ENCODE measurements around the gene EVX1. TPM values are rescaled to one million over a fixed set of nuclear protein-coding genes. Genes with fewer than 3 reads are reported as not detected.

EVX1 gene
- total RNA-seq, result not detected

DNA sequence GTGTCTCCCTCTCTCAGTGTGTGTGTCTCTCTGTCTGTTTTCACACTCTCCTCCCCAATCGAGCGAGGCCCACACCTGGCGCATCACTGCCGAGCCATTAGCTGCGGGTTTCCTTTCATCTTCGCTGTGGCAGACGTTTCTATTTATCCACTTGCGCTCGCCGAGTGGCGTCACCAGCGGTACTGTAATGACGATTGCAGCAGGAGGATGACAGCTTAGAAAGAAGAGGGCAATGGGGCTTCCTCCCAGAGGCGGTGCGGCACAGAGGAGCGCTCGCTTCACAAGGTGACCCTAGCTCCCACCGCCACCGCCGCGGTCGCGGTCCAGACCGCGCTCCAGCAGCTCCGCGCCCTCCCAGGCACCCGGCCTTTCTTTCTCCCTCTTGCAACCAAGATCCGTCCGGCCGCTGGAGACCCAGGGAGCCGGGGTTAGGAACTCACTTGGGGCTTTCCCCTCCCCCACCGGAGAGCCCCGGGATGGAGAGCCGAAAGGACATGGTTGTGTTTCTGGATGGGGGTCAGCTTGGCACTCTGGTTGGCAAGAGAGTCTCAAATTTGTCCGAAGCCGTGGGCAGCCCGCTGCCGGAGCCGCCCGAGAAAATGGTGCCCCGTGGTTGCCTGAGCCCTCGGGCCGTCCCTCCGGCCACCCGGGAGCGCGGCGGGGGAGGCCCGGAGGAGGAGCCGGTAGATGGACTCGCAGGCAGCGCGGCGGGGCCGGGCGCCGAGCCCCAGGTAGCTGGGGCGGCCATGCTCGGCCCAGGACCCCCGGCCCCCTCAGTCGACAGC lies at the start of gene EVX1:
Gene EVX1 (plus strand): TSS at position 248 of the 785 bp plus-strand sequence. CDS start 229 bp downstream, at position 477.
- Mint-ChIP-seq H3K4me3 (peak within 1 kb of the TSS; percentile 41), H3K27me3 (peaks cover 64% of the 10 kb centered on the region), H3K9me3 (no peaks in the 10 kb centered on the region), H3K4me1 (peaks cover 5% of the 10 kb centered on the region), H3K27ac (no peak within 1 kb of the TSS), H3K36me3 (ENCODE audit: low read depth) (no peaks in the 10 kb centered on the region)
- ATAC-seq (replicated peaks), result peak; percentile 35

DNA sequence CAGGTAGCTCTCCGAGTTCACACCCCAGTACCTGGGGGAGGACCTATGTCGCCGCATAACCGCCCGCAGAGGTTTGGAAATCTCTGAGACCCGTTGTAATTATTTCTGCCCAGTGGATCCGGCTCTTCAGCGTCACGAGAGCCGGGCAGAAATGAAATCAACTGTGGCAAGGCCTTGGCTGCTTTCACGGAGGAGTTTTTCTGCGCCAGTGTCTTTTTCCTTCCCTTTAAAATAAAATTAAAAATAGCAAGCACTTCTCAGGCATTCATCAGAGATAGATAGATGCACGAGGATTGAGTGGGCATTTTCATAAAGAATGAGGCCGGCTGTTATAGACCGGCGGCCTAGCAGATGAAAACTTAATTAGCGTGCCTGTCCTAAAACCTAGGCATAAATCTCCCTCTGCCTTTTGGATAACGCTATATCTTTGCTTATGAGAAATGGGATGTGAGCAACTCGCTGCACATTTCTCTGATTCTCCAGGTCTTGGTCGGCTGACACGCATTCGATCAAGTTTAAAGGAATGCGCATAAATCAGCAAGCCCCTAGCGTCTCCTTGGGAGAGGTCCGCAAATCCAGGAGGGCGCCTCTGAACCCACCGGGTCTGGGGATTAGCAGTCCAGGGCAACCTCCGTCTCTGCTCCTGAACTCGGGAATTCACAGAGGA lies 49.1 kb upstream of the EVX1 start:
- H3K36me3 Mint-ChIP-seq (ENCODE audit: low read depth), result no peaks in the 10 kb centered on the region
- peaks cover 71% of the 10 kb centered on the region for H3K27me3 Mint-ChIP-seq
- H3K4me3 Mint-ChIP-seq, result peak overlapping the region; percentile 39
- H3K4me1 Mint-ChIP-seq, result peaks cover 8% of the 10 kb centered on the region
- H3K9me3 Mint-ChIP-seq, result no peaks in the 10 kb centered on the region
- H3K27ac Mint-ChIP-seq, result no peak overlapping the region
- ATAC-seq (replicated peaks), result no peak

DNA sequence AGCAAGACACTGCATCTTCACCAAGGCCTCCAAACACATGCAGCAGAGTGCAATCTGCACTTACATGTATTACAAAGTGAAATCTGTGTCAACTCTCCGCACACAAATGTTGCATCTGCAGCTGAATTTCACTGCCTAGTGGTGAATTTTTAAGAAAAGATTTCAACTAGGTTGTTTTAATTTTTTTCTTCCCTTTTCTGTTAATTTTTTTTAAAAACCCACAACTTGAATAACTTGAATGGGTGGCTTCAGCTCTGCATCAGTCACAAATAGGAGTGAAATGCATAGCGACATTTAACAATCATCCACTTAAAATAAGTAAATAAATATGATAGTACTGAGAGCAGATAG lies 48.6 kb upstream of the EVX1 start:
- peaks cover 72% of the 10 kb centered on the region for H3K27me3 Mint-ChIP-seq

DNA sequence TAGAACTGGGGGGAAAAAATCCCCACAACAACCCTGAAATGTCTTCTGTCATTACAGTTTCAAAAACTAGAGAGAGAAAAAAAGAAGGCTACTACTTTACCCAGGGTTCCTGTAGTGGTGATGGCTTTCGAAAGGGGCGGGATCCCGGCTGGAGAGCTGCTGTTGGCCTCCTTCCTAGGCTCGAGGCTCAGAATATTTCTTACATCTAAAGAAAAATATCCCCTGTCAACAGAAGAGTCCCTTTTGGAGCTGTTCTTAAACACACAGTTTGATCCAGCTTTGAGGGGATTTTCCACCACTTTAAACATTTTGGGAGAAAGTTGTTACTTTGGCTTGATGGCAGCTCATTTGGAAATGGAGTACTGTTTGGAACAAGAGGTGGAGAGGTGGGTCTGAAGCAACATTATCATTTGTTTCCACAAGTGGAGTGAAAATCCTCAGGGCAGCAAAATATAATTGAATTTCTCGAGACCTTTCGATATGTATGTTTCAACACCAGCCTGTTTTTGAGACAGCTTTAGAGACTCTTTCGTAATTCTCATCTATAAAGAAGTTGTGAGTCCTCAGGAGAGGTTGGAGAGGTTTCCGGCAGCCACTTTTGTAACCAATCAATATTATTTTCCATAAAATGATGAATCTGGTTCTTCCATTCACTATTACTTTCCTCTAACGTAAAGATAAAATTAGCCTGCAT lies 47.8 kb upstream of the EVX1 start:
- no peak for ATAC-seq (replicated peaks)
- H3K4me1 Mint-ChIP-seq, result peaks cover 4% of the 10 kb centered on the region
- H3K4me3 Mint-ChIP-seq, result no peak overlapping the region
- H3K27ac Mint-ChIP-seq, result no peak overlapping the region
- no peaks in the 10 kb centered on the region for H3K9me3 Mint-ChIP-seq
- H3K27me3 Mint-ChIP-seq, result peaks cover 69% of the 10 kb centered on the region
- no peaks in the 10 kb centered on the region for H3K36me3 Mint-ChIP-seq (ENCODE audit: low read depth)

More for the DNA sequence above, 48.6 kb upstream of the EVX1 start:
- Mint-ChIP-seq H3K36me3 (ENCODE audit: low read depth) (no peaks in the 10 kb centered on the region), H3K27ac (no peak overlapping the region), H3K4me3 (peak overlapping the region; percentile 39), H3K9me3 (no peaks in the 10 kb centered on the region), H3K4me1 (peaks cover 4% of the 10 kb centered on the region)
- ATAC-seq (replicated peaks), result no peak

DNA sequence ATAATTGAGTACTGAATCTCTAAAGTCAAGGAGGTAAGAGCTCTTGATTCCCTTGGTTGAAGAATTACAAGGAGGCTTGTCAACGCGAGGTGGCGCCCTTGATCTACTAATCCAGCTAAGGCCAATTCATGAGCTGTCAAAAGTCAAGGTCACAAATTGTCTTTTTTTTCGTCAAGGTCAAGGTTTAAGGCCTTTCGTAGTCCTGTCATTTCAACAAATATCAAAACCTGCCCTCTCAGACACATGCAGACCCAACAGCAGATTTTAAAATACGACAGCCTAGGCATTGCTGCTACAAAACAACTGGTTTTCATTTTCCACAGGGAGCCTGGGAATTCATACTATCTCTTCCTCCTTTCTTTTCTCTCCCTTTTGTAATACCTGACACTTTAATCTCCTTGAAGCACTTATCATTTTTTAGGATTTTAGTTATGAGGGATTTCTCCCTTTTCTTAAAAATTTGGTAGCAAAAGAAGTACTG lies 46.3 kb upstream of the EVX1 start:
- no peaks in the 10 kb centered on the region for H3K9me3 Mint-ChIP-seq
- peaks cover 65% of the 10 kb centered on the region for H3K27me3 Mint-ChIP-seq
- no peak overlapping the region for H3K27ac Mint-ChIP-seq
- no peak overlapping the region for H3K4me3 Mint-ChIP-seq
- peaks cover 12% of the 10 kb centered on the region for H3K4me1 Mint-ChIP-seq
- peak; percentile 38 for ATAC-seq (replicated peaks)
- H3K36me3 Mint-ChIP-seq (ENCODE audit: low read depth), result peaks cover 6% of the 10 kb centered on the region

DNA sequence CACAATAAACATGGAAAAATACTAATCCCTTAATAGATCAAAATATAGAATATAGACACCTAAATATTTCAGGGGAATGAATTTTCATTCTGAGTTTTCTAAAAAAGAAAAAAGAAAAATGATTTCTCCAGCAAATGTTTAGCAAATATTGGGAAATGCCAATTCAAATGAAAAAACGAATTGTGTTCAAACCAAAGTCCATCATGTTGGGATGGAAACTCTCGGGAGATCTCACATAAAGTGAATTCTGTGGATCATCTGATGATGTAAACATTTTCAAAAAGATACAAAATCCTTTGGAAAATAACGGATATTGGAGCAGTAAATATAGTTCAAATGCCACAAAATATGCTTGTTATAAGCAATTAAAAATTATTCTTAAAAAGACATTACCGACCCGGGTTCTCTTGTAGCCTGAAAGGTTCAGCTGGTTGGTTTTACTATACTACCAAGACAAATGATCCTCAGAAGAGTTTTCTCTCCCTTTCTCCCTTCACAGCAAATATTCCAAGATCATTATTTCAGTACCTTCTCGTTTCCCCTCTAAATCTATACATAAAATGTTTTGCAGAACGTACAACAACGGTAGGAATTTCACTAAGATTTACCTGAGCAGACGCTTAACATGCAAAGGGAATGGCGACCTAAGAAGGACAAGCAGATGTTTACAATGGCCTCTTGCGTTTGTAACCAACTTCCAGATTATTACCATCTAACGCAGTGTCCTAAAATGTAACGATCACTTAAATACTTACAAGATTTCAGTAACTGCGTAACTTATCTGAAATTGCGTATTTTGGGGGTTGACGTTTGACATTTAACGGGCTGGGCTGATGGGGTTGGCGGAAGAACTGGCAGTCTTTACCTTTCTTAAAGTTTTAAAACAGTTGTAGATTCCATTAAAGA lies 45.2 kb upstream of the EVX1 start:
- no peak for ATAC-seq (replicated peaks)
- Mint-ChIP-seq H3K9me3 (no peaks in the 10 kb centered on the region), H3K4me3 (no peak overlapping the region), H3K36me3 (ENCODE audit: low read depth) (peaks cover 6% of the 10 kb centered on the region), H3K4me1 (peaks cover 15% of the 10 kb centered on the region), H3K27me3 (peaks cover 70% of the 10 kb centered on the region), H3K27ac (no peak overlapping the region)

DNA sequence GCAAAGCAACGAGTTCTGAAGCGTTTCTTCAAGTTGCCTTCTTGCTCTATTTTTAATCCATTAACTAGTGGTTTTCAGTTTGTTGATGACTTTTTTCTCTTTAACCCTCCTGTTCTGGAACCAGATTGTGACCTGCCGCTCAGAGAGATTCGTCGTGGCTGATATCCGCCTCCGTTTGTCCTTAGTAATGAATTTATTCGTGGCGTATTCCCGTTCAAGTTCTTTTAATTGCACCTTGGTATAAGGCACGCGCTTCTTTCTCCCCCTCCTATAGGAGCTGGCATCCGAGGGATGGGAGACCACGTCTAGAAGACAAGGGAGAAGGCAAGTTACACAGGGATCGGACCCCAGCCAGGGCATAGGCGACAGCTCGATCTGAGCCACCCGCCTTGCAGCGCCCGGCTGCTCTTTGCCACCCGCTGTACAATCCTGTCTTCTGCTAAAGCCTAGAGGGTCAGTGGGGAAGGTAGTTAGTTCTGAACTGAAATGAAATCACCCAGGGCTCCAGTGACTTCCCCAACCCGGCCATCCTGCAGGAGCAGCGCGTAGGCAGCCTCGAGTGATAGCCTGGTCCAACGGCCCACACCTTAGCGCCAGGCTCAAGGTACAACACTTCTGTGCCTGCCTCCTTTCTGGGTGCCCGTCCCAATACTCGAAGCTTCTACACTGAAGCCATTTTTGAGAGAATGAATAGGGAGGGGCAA lies 44.3 kb upstream of the EVX1 start:
- Mint-ChIP-seq H3K27me3 (peaks cover 77% of the 10 kb centered on the region), H3K9me3 (no peaks in the 10 kb centered on the region), H3K4me1 (peaks cover 15% of the 10 kb centered on the region), H3K4me3 (peak overlapping the region; percentile 36), H3K36me3 (ENCODE audit: low read depth) (peaks cover 6% of the 10 kb centered on the region), H3K27ac (no peak overlapping the region)
- ATAC-seq (replicated peaks), result no peak

DNA sequence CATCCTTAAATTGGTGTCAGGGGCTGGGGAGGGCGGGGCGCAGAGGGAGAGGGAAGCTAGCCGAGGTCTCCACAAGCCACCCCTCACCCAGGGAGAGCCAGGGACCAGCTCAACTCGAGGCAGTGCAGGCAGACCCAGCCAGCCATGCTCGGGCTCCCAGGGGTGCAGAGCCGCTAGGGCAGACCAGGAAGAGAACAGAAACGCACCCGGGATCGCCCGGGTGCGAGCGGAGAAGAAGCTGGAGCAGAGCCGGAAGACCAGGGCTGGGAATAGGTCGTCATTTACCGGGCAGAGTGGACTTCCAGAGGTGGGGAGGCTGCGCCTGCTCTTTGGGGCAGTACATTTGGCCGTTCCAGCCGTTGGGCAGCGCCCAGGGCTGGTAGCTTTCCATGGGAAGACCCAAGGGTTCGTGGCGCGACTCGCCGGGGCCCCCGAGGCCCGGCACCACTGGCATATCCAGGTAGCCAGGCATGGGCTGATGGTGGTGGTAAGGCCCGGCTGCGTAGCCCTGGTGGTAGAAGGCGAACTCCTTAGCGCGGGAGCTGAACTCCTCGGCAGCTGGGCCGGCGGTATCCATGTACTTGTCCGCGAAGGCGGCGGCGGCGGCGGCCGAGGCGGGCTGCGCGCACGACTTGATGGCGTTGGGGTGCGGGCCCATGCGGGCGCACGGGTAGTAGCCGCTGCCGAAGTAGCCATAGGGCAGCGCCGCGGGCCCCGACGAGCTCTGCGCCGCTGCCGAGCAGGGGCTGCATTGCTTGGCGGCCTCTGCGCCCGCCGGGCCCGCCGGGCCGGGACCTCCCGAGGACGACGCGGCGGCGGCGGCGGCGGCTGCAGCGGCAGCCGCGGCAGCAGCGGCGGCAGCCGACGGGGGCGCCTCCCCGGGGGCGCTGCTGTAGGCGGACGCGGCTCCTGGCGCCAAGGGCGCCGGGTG lies 43.5 kb upstream of the EVX1 start:
- ATAC-seq (replicated peaks), result no peak
- Mint-ChIP-seq H3K27ac (no peak overlapping the region), H3K27me3 (peaks cover 77% of the 10 kb centered on the region)

DNA sequence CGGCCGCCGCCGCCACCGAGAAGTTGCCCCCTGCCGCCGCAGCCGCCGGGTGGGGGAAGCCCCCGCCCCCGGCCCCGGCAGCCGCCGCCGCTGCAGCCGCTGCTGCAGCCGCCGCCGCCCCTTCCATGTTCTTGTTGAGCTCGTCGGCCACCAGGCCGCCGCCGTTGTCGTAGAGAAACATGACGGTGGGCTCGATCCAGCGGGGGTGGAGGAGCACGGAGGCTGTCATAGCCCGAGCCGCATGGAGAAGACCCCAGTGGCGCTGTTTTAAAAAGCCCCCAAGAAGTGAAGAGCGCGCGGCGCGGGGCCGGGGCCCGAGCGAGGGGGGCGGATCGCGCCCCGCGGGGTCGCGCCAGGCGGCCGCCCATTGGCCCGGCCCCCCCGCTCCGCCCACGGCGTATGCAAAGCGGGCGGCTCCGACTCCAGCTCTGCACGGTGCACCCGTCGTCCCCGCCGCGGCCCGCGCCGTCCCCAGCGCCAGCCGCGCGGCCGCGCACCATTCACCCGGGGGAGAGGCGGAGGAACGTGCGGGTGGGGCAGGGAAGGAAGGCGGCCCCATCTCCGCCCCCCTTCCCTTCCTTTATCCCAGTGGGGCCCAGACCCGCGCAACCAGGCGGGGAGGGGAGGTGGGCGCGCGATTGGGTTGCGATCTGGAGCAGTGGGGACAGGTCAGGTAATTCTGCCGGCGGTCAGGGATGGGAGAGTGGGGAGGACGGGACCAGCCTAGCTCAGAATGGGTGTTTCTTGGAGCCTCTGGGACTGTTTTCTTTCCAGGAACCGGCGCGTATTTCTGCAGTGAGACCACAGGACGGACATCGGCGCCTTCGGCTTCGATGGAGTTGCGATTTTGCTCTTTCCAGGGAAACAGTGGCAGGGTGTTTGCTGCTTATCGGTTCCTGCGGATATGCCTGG lies 42.5 kb upstream of the EVX1 start, which contains the start of gene HOXA13:
Gene HOXA13 (minus strand): TSS at position 243 of the 912 bp plus-strand sequence. CDS start 14 bp downstream, at position 229.
- ATAC-seq (replicated peaks), result peak; percentile 37
- Mint-ChIP-seq H3K4me3 (peak within 1 kb of the TSS; percentile 64), H3K27ac (no peak within 1 kb of the TSS), H3K4me1 (peaks cover 15% of the 10 kb centered on the region), H3K27me3 (peaks cover 75% of the 10 kb centered on the region), H3K36me3 (ENCODE audit: low read depth) (peaks cover 6% of the 10 kb centered on the region), H3K9me3 (no peaks in the 10 kb centered on the region)

More for the DNA sequence above, 43.5 kb upstream of the EVX1 start:
- Mint-ChIP-seq H3K4me3 (peak overlapping the region; percentile 64), H3K36me3 (ENCODE audit: low read depth) (peaks cover 6% of the 10 kb centered on the region), H3K4me1 (peaks cover 15% of the 10 kb centered on the region), H3K9me3 (no peaks in the 10 kb centered on the region)

DNA sequence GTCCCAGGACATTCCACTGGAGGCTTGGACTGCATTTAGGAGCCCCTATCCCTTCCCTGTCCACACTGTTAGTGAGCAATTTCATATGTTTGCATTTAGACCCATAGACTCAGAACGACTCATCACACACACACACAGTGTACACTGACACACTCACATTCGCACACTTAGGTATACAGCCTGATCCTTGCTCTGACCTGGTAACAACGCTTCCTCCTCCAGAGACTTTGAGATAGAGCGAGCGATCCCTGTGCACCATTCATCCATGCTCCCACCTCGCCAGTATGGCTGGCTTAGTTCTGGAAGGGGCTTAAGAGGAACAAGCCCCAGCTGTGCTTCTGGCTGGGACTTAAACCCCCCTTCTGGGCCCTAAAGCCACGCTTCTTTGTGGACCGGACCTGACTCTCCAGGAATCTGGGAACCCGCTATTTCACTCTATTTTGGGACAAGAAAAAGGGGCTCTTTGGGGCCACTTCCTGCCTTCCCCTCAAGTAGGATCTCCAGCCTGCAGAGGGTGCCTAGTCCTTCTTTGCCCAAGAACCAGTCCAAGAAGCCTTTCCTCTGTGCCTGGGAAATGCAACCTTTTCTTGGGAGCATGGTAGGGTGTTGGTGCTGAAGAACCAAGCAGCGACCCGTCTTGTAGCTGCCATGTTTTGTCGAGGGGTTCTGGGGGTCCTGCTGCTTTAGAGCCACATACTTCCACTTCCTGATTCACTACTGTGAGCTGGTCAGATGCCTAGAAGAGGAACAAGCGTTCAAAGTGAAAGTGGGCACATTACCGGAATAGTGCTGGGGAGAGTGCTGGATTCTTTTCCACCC lies 41.6 kb upstream of the EVX1 start:
- Mint-ChIP-seq H3K27ac (no peak overlapping the region), H3K4me3 (peak overlapping the region; percentile 64), H3K36me3 (ENCODE audit: low read depth) (peaks cover 6% of the 10 kb centered on the region), H3K9me3 (no peaks in the 10 kb centered on the region), H3K27me3 (peaks cover 75% of the 10 kb centered on the region), H3K4me1 (peaks cover 18% of the 10 kb centered on the region)
- ATAC-seq (replicated peaks), result no peak

DNA sequence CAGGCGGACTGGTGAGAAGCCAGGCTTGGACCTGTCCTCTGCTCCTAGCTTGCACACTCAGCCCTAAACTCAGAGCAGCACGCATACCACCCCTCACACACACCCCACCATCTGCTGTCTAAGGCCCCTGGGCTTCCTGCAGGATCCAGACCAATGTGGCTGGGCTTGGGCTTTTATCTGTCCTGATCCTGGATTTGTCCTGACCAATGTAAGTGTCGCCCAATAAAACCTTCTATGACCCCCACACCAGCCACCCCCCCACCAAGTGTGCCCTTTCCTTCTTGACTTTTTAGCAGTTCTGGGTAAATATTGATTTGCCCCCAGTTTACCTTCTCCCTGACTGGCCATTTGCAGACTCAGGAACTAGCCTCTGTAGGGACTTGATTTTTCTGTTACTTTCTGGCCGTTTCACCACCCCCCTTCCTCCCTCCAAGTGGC lies 41.0 kb upstream of the EVX1 start:
- no peak for ATAC-seq (replicated peaks)
- Mint-ChIP-seq H3K36me3 (ENCODE audit: low read depth) (peaks cover 6% of the 10 kb centered on the region), H3K4me1 (peaks cover 20% of the 10 kb centered on the region), H3K9me3 (no peaks in the 10 kb centered on the region), H3K4me3 (peak overlapping the region; percentile 64), H3K27me3 (peaks cover 76% of the 10 kb centered on the region), H3K27ac (no peak overlapping the region)

All from activated T-helper 17 cell treated with anti-CD3 and anti-CD28 coated beads, Interleukin-2, amount 50 U/mL, for 72 hours (primary cell).